ENCODE results near the gene HAUS2.
A peak's percentile ranks its signal among the peaks of the same experiment; 100 is the strongest.
"Not testable (repeated sequence)": the region's sequence is repeated elsewhere in the genome, so short reads cannot be mapped to it uniquely, and the experiment has no call there.

HAUS2 gene

DNA sequence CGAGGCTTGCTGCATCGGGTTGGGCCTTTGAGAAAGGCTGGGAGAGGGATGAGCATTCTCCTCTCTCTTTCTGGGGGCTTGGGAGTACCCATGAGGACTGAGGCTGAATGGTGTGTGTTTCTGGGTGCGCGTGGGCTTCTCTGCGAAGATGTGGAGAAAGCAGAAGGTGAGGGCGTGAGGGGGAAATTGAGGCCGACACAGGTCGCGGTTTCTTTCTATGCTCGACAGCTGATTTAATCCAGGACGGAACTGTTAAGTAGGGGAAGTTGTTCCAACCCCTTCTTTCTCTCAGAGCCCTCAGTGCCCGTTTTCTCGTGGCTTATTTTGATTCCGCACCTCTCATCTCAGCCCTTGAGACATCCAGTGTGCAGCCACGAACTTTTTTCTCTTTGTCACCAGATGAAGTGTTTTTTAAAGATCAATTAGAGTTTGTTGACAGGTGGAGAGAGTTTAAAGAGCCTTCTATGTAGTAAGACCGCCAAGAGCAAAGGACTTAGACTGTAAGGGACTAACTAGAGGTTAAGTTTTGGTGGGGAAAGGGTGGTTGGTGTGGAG is 27.5 kb downstream of the HAUS2 start:
- no peak for DNase-seq

DNA sequence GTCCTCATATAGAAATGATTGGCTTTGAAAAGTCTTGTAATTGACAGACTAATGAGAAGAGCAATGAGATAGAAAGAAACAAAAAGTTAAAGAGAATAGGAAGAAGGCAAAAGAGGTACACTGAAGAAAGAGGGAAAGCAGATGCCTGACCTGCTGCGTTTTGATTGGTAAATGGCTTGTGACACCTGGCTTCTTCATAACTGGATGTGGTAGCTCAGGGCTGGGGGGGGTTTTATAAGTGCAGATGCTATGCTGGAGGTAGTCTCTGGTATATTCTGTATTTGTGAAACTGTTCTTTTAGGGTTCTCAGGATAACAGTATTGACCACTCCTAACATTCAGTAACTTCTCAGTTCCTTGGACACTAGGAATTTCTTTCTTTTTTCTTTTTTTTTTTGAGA is 28.1 kb downstream of the HAUS2 start:
- DNase-seq = no peak

DNA sequence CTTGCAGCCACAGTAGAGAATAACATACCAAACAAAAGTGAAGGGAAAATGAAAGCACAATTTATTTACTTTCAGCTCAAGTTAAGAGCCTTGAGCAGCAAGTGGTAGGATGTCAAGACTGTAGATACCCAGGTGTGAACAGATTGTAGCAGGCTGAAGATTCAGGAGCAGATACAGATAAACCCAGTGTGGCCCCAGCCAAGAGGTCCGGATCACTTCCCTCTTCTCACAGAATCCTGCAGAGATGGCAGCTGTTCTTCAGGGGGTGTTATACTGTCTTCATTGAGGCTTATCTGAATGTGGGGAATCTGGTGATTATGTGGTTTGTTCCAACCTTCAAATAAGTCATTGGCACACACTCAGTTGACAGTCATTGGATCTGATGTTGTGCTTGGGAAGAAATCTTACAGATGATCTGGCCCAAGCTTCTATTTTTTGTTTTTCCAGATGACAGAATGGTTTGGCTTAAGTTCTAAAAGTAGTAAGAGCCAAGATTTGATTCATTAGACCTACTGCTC is 28.9 kb downstream of the HAUS2 start:
- DNase-seq = no peak

DNA sequence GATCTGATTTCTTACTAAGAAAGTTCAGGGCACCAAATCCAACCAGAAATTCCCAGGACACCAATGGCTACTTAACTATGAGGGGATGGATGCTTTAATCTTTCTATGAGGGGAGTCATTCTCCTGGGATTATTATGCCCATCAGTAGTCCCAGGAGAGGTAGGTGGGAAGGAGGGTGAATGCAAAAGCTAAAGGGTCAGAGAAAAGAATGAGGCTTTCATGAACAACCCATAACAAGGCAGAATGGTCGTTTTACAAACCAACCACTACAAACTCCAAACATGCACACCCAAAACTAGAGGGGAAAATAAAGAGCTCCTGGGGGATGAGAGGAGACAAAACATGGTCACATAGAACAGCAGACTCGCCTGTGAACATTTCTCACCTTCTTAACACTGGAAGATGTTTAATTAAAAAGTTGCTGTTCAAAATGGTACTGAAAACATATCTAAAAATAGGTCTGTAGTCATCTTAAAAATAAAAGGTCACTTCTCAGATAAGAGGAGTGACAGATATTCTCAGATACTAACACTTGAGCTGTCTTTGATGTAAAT is 30.4 kb downstream of the HAUS2 start:
- DNase-seq = no peak

DNA sequence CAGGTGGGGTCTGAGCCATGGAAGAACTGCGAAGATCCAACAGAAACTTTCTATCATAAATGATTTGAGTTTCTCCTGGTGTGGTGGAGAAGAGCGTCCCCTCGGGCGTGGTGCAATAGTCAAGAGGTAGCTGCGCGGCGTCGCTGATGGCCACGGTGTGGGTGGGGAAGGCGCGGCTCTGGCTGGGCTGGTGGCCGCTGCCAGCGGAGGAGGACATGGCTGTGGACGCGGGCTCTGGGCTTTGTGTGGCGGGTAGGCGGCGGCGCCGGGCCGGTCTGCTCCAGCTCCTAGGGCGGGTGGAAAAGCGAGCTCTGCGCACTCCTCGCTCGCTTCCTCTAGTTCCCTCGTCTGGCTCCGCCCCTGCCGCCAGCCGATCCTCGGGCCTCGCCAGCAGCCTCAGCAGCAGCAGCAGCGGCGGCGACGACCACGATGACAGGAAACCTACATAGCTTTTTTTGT is 32.7 kb downstream of the HAUS2 start:
- DNase-seq = peak; percentile 70

DNA sequence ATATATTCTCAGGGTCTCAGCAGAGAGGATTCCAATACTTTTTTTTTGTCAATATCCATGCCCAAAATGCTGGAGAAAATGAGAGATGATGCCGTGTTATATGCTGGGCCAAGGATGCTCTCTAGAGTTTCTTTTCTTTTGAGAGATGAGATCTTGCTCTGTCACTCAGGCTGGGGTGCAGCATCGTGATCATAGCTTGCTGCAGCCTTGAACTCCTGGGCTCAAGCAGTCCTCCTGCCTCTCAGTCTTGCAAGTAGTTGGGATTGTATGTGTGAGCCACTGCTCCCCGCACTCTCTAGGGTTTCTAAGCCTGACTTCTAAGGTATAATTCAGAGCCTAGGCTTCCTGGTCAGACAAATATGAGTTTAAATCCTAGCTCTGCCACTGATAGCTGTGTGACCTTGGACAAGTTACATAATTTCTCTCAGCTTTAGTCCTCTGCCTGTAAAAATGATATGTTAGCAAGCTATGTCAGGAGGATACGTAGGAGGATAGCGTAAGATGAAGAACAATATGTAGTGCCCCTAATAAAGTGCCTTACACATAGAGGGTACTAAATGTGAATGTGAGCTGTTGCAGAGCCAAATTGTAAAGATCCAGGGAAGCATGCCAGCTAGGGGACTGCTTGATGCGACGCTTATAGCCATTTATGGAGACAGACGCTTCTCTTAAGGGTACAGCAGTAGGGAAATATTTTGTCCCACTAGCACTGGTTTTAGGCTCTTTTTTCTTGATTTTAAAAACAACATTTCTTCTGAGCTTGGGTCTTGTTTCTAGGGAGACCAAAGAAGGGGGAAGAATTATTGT is 34.1 kb downstream of the HAUS2 start:
- no peak for DNase-seq

DNA sequence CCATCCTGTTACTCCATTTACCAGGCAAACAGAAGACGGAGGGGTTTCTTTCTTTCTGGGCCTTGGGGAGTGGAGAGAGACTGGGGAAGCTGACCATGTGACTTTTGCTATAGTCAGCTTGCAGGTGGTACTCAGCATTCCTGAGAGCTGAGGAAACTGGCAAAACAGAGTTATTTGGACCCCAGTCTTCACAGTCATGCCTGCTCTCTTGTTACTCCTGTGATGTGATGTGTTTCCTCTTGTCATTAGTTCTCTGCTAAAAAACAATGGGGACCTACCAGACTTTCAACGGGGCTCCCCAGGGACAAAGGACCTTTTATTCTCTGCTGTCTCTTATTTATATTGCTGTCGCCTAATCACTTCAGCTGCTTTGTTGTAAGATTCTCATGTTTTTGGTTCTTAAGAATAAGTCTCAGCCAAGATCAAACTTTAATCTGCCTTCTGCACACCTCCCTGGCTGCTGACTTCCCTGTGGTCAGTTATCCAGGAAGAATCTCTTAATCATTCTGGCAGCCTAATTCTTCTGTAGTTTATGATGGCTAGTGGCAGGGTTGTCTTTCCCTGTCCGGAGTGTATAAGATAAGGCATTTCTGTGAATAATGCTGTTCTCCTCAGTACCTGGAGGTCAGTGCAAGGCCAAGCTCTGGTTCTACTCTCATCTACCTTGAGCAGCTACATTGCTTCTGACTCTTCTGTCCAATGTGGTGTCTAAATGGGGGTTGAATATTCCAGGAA is 35.6 kb downstream of the HAUS2 start:
- DNase-seq = no peak

DNA sequence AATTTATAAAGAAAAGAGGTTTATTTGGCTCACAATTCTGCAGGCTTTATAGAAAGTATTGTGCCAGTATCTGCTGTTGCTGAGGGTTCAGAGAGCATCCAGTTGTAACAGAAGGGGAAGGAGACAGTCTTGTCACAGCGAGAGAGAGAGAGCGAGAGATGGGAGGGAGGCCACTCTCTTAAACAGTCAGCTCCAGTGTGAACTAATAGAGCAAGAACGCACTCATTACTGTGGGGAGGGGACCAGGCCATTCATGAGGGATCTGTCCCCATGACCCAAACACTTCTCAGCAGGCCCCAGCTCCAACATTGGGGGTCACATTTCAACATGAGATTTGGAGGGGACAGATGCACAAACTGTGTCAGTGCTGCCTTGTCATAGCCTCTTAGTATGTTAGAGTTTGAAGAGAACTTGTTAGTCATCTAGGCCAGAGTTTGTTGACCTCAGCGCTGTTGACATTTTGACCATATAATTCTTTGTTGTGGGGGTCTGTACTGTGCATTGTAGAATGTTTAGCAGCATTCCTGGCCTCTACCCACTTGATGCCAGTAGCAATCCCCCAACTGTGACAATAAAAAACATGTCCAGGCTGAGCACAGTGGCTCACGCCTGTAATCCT is 42.1 kb downstream of the HAUS2 start:
- no peak for DNase-seq

DNA sequence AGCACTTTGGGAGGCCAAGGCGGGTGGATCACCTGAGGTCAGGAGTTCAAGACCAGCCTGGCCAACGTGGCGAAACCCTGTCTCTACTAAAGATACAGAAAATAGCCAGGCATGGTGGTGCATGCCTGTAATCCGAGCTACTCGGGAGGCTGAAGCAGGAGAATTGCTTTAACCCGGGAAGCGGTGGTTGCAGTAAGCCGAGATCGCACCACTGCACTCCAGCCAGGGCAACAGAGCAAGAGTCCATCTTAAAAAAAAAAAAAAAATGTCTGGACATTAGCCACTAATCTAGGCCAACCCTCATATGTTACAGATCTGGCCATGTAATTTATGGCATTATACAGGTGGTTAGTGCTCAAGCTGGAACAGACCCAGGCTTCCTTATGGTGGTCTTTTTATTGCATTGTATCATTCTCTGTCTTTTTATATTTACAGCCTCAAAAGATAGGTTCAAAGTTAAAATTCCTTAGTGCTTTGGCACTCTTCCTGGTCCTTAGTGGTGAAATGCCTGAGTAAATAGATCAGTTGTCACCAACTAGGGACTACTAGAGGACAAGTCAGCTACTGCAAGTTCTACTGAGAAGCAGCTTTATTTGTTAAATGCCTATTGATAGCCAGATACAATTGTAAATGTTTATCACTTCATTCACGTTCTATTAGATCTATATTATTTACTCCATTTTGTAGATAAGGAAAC is 42.7 kb downstream of the HAUS2 start:
- DNase-seq = no peak

DNA sequence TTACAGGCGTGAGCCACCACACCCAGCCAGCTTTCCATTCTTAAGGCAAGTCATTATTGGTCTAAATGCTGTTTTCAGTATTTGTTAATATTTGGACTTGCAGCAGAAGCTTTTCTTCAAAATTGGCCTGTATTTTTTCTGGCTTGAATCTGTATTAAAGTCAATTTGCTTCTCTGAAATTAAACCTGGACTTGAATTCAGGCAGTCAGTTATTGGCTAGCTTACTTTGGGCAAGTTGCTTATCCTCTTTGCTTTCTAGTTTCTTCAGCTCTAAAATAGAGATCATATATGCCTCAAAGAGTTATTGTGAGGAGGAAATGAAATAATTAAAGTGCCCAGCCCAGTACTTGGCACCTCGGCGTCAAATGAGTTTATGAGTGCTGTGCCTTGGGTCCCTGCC is 44.1 kb downstream of the HAUS2 start:
- DNase-seq = no peak

DNA sequence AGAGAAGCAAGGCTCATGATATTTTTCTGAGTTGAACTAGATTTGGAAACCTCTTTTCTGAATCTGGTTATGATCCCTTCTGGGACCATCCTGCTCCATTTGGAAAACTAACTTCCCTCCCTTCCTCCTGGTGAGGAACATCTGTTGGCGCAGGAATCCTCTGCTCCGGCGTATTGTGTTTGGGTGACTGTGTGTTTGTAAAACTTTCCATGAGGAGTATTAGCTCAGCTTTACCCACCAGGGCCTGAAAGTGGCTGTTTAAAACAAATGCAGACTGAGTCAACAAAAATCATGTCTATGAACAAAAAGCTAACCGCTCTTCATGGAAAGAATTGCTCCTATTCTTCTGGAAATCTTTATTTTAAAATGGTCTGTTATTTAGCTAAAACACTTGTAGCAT is 44.5 kb downstream of the HAUS2 start:
- DNase-seq = no peak

DNA sequence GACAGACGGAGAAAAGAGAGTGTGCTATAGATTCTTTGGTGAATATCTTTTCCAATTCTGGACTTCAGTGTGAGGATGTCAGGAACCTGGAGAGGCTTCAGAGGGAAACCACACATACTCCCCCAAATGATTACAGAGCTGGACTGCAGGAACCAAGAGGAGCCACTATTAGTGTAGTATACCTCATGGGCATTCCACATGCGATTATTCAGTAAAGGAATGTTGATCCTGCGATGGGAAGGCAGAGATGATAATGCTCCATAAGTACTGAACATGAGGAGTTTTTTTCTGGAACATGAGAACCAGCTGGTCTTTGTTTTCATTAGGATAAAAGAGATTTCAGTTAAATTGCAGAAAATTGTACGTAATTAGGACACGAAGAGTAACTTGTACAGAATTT is 45.5 kb downstream of the HAUS2 start:
- DNase-seq = no peak

DNA sequence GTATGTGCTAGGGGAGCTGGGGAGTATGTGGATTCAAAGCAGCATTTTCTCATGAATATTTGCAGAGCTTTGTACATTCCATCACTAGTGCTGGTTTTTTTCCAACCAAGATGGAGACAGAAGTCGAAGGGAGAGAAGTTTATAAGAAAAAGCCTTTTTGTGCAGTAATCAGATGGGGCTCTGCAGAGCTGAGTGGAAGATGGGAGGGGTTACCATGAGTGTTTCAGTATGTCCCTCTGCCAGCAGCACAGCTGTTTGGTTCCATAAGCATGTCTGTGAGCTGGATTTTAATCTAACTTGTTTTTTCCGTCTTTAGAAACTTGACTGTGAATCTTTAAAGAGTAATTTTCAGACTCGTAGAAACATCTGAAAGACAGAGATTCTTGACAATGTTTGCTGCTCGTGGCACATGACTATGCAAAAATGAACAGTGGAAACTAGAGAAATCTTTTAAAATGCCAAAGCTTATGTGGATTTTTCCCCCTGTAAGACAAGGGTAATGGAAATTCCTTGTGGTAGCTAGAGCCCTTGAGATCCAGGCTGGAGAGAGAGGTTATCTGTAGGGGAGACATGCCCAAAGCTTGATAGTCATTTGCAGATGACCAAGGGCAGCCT is 47.1 kb downstream of the HAUS2 start:
- DNase-seq = no peak

DNA sequence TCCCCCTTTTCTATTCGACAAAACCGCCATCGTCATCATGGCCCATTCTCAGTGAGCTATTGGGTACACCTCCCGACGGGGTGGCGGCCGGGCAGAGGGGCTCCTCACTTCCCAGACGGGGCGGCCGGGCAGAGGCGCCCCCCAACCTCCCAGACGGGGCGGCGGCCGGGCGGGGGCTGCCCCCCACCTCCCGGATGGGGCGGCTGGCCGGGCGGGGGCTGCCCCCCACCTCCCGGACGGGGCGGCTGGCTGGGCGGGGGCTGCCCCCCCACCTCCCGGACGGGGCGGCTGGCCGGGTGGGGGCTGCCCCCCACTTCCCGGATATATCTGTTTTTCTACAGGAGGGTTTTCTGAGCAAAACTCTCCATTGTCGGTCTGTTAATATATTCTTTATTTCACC is 52.7 kb downstream of the HAUS2 start:
- not testable (repeated sequence) for DNase-seq

DNA sequence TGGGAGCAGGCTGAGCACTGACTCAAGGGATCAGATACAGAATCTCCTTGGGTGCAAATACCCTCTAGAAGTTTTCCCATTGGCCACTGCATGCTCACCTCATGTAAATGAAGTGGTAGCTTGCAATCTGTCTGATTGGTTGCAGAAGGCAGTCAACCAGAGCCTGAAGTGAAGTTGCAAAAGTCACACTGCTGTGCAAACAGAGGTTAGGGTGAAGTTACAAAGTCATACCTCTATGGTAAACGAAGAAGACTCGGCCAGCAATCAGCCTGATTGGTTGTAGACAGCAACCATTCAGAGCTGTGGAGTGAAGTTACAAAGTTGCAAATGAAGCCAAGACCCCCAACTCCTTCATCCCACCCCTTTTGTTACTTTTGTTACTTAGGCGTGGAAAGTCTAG is 53.9 kb downstream of the HAUS2 start:
- no peak for DNase-seq

DNA sequence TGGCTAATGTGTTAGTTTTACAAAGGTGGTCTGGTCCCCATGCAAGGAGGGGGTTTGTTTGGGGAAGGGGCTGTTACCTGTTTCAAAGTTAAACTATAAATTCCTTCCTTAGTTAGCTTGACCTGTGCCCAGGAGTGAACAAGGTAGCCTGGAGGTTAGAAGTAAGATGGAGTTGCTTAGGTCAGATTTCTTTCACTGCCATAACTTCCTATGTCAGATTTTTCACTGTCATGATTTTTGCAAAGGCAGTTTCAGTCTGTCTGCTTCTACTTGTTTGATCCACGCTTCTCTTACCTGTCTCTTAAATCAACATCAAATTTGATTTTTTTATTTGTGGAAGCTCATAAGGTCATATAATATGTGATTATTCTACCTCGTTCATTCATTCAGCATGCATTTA is 55.3 kb downstream of the HAUS2 start:
- no peak for DNase-seq

DNA sequence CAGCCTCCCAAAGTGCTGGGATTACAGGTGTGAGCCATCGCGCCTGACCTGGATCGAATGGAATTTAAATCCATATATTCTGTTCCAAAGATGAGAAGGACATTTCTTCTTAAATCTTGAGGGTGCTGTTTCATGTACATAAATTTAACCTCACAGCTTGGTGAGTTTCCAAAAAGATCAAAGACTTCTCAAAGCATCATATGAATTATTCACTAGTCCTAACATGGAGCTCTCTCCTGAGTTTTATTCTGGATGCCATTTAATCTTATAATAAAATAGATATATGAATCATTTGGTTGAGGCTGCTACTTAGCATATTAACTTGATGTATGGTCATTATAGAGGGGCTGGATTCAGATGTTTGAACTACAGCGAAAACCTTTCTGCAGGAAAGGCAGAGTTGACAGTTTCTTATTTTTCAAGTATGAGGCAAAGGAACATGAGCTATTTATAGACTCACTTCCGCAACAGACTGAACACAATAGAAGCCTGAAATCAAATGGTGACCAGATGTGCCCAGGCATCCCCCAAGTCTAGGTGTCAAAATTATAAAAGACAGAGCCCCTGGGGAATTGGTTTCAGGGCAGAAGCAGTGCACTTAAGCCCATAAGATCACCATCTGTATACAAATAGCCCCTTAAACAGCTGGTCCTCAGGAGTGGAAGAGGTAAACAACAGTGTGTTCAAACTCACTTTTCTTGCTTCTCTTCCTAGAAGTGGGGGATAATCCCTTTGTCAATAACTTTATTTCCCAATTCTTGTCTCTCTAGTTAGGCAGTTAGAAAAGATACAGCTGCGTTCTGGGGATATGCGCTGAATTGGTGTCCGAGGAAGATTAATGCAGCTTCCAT is 56.5 kb downstream of the HAUS2 start:
- DNase-seq = no peak

DNA sequence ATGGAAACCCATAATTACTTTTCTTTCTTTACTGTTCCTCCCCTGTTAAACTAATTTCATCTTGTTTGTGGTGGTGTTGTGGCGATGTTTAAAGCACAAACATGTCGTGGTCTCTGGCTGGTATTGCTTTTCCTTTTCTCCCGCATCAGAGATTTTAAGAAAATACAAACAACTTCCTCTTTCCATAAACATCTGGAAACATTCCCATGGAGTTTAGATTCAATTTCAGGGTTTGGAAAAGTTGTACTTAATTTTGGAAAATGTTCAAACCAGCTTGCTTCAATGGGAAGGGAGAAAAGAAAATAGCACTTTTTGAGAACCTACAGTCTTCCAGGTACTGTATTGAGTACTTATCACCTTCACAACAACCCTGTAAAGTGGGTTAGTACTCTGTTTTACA is 57.2 kb downstream of the HAUS2 start:
- DNase-seq = no peak

DNA sequence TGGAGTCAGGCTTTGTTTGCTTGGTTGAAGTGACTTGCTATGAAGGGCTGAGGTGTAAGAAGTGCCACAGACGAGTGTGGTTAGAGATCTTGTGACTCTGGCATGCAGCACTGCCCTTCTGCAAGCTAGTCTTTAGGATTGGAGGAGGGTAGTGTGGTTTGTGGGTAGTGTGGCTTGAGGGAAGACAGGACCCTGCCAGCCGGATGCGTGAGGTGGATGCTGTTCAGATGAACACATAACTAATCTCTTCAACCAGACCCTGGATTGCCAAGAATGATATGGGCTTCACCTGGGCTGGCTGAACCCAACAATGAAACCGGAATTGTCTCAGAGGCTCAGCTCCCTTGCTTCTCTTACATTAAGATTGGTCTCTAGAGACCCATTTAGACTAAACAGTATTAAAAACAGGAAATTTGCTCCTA is 59.5 kb downstream of the HAUS2 start:
- DNase-seq = peak; percentile 4

DNA sequence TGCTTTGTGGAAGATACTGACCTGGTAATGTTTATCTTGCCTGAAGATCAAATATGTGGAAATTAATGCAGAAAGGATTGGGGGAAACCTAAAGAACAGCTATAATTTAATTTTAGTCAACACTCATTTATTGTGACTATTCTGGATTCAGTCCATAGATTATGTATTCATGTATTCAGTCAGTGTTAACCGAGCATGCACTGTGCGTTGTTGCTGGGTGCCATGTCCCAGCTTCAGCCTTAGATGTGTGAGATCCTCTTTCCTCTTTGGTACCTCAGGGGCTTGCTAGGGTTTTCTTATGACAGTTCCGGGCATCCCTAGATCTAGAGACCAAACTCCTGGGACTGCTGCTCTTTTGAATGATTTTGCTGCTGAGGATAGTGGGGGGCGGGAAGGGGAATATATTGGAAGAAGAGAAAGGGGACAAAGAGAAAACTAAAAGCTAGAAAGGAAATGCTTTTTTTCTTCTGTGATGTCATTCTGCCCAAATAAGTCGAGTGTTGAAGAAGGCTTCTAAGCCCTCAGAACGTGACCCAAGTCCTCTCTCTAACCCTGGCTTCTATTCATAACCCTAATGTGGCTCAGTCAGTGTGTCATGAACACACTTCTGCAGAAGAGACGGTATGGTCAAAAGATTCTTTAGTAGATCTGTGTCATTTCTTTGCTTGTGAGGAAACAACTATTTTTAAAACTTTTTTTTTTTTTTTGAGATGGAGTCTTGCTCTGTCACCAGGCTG is 60.3 kb downstream of the HAUS2 start:
- no peak for DNase-seq

Measured in T-helper 9 cell (primary cell).